NCI-H1105 (cell line): ENCODE measurements around the gene TRAF5.
"Not testable (repeated sequence)": the region's sequence is repeated elsewhere in the genome, so short reads cannot be mapped to it uniquely, and the experiment has no call there.

Source experiments
- DNase-seq: peaks from one replicate; lab custom pipeline; 2025; lab: John Stamatoyannopoulos, UW

The TRAF5 gene

GRCh38 chr1:211378844-211379243 is 52.2 kb downstream of the TRAF5 start:
- DNase-seq, result no peak

GRCh38 chr1:211379446-211379845 is 52.8 kb downstream of the TRAF5 start:
- DNase-seq, result no peak

- DNase-seq, result no peak
These were observed 55.0 kb downstream of the TRAF5 start for GRCh38 chr1:211381481-211382181.

- no peak for DNase-seq
These were observed 55.6 kb downstream of the TRAF5 start for GRCh38 chr1:211382182-211382713.

GRCh38 chr1:211382714-211383480 is 56.3 kb downstream of the TRAF5 start:
- peak; percentile 93 for DNase-seq

- no peak for DNase-seq
These were observed 57.9 kb downstream of the TRAF5 start for GRCh38 chr1:211384524-211384923.

GRCh38 chr1:211386921-211387320 is 60.3 kb downstream of the TRAF5 start:
- DNase-seq, result no peak

- not testable (repeated sequence) for DNase-seq
These were observed 64.2 kb downstream of the TRAF5 start for GRCh38 chr1:211390829-211391228.

- no peak for DNase-seq
These were observed 66.6 kb downstream of the TRAF5 start for GRCh38 chr1:211393203-211393602.

- not testable (repeated sequence) for DNase-seq
These were observed 71.8 kb downstream of the TRAF5 start for GRCh38 chr1:211398266-211398930.

- DNase-seq, result not testable (repeated sequence)
These were observed 73.3 kb downstream of the TRAF5 start for GRCh38 chr1:211399851-211400393.

GRCh38 chr1:211401751-211402150 is 75.1 kb downstream of the TRAF5 start:
- not testable (repeated sequence) for DNase-seq

- not testable (repeated sequence) for DNase-seq
These were observed 79.5 kb downstream of the TRAF5 start for GRCh38 chr1:211406086-211406485.

GRCh38 chr1:211407749-211408148 is 81.1 kb downstream of the TRAF5 start:
- DNase-seq, result not testable (repeated sequence)

- DNase-seq, result no peak
These were observed 85.0 kb downstream of the TRAF5 start for GRCh38 chr1:211411639-211412038.

GRCh38 chr1:211415700-211416099 is 89.1 kb downstream of the TRAF5 start:
- no peak for DNase-seq

- not testable (repeated sequence) for DNase-seq
These were observed 89.6 kb downstream of the TRAF5 start for GRCh38 chr1:211416246-211416627.

GRCh38 chr1:211416628-211417323 is 90.1 kb downstream of the TRAF5 start:
- not testable (repeated sequence) for DNase-seq

- DNase-seq, result no peak
These were observed 93.8 kb downstream of the TRAF5 start for GRCh38 chr1:211420389-211420788.

GRCh38 chr1:211420845-211421454 is 94.3 kb downstream of the TRAF5 start:
- no peak for DNase-seq

- no peak for DNase-seq
These were observed 97.4 kb downstream of the TRAF5 start for GRCh38 chr1:211424018-211424417.
